ENCODE data around the gene ARFGAP1. TPM values are rescaled to one million over a fixed set of nuclear protein-coding genes. Genes with fewer than 3 reads are reported as not detected.

ARFGAP1 gene
- total RNA-seq, 1 donor from 2014 or later = 67.0 TPM

DNA sequence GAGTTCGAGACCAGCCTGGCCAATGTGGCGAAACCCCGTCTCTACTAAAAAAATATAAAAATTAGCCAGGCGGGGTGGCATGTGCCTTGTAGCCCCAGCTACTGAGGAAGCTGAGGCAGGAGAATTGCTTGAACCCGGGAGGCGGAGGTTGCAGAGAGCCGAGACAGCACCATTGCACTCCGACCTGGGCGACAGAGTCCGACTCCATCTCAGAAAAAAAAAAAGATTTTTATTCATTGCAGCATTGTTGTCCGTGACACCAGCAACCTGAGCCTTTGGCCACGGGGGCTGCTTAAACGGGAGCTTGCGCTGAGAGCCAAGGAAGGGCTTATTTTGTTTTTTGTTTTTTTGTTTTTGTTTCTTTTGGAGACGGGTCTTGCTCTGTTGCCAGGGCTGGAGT lies 7.3 kb downstream of the ARFGAP1 start:
- H3K4me3 ChIP-seq = no peak overlapping the region
- DNase-seq (no peak), ATAC-seq (no peak)
- peaks cover 74% of the 10 kb centered on the region for H3K36me3 ChIP-seq
- H3K9me3 ChIP-seq = no peaks in the 10 kb centered on the region
- no peak for TF ChIP-seq CTCF (IDR thresholded peaks at IDR 0.05)
- peaks cover 4% of the 10 kb centered on the region for H3K4me1 ChIP-seq
- no peak overlapping the region for H3K27ac ChIP-seq
- intact Hi-C loops (cut with DNase I) = no loop called here
- H3K27me3 ChIP-seq = no peaks in the 10 kb centered on the region

DNA sequence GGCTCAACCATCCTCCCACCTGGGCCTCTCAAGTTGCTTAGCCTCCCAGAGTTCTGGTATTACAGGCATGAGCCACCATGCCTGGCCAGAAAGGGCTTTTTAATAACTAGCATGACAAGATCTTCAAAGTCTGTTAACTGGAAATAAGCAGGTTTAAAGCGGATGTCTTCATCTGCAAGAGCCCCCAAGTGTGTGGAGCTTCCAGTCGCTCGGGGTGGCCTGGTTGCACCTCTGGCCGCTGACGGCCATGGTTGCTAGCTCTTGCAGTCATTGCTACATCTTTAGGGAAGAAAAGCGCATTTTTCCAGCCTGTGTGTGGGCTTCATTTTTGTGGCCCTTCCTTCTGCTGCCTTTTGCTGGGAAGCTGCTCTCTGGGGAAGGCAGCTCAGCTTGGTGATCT lies 7.8 kb downstream of the ARFGAP1 start:
- intact Hi-C loops (cut with DNase I) = no loop called here
- ATAC-seq (no peak), DNase-seq (no peak)
- H3K9me3 ChIP-seq = no peaks in the 10 kb centered on the region
- H3K36me3 ChIP-seq = peaks cover 77% of the 10 kb centered on the region
- H3K4me3 ChIP-seq = no peak overlapping the region
- no peaks in the 10 kb centered on the region for H3K4me1 ChIP-seq
- no peak overlapping the region for H3K27ac ChIP-seq
- TF ChIP-seq CTCF (IDR thresholded peaks at IDR 0.05) = no peak
- no peaks in the 10 kb centered on the region for H3K27me3 ChIP-seq

GRCh38 chr20:63280929-63281545 lies 8.4 kb downstream of the ARFGAP1 start:
- DNase-seq (no peak), ATAC-seq (no peak)
- no peaks in the 10 kb centered on the region for H3K9me3 ChIP-seq
- no peak for TF ChIP-seq CTCF (IDR thresholded peaks at IDR 0.05)
- intact Hi-C loops (cut with DNase I) = no loop called here
- H3K4me1 ChIP-seq = no peaks in the 10 kb centered on the region
- H3K27ac ChIP-seq = no peak overlapping the region
- H3K27me3 ChIP-seq = no peaks in the 10 kb centered on the region
- H3K4me3 ChIP-seq = no peak overlapping the region
- H3K36me3 ChIP-seq = peaks cover 76% of the 10 kb centered on the region

GRCh38 chr20:63281742-63282665 lies 9.4 kb downstream of the ARFGAP1 start:
- ATAC-seq = no peak
- peaks cover 70% of the 10 kb centered on the region for H3K36me3 ChIP-seq
- intact Hi-C loops (cut with DNase I) = no loop called here

GRCh38 chr20:63282946-63283345 lies 10.3 kb downstream of the ARFGAP1 start:
- DNase-seq (no peak), ATAC-seq (no peak)
- TF ChIP-seq CTCF (IDR thresholded peaks at IDR 0.05) = no peak
- H3K4me3 ChIP-seq = no peak overlapping the region
- H3K27me3 ChIP-seq = no peaks in the 10 kb centered on the region
- intact Hi-C loops (cut with DNase I) = no loop called here
- H3K4me1 ChIP-seq = no peaks in the 10 kb centered on the region
- no peaks in the 10 kb centered on the region for H3K9me3 ChIP-seq
- H3K27ac ChIP-seq = no peak overlapping the region
- peaks cover 69% of the 10 kb centered on the region for H3K36me3 ChIP-seq

More at GRCh38 chr20:63281742-63282665, 9.4 kb downstream of the ARFGAP1 start:
- Histone ChIP-seq H3K27me3 (no peaks in the 10 kb centered on the region), H3K27ac (no peak overlapping the region), H3K4me1 (no peaks in the 10 kb centered on the region), H3K9me3 (no peaks in the 10 kb centered on the region), H3K4me3 (no peak overlapping the region)
- TF ChIP-seq CTCF (IDR thresholded peaks at IDR 0.05) = no peak
- no peak for DNase-seq
